H9 (cell line): Measurements from ENCODE around the gene CCDC192. TPM values are rescaled to one million over a fixed set of nuclear protein-coding genes. Genes with fewer than 3 reads are reported as not detected.
"Not testable (repeated sequence)": the region's sequence is repeated elsewhere in the genome, so short reads cannot be mapped to it uniquely, and the experiment has no call there.

Experiments used
- DNase-seq: peaks from one replicate; pipeline ENCODE4 v3.0.0-alpha.2; 2017
- H2AFZ ChIP-seq: one replicate; pipeline ENCODE4 v1.6.1; 2013; ENCODE audit warnings: mild to moderate bottlenecking, low read length, control low read depth, moderate library complexity
- H2AK5ac ChIP-seq: 2 replicates; pipeline ENCODE4 v1.6.1; 2013; ENCODE audit warnings: low read length, control low read depth, mixed read lengths; ENCODE audit not compliant: insufficient read length
- H2BK120ac ChIP-seq: one replicate; pipeline ENCODE4 v1.6.1; 2013; ENCODE audit warnings: low read depth, mild to moderate bottlenecking, low read length, control low read depth, inconsistent platforms; ENCODE audit not compliant: poor library complexity, severe bottlenecking
- H2BK12ac ChIP-seq: 2 replicates; pipeline ENCODE4 v1.6.1; 2013; ENCODE audit warnings: low read length, control low read depth, mixed read lengths, low read depth; ENCODE audit not compliant: insufficient read length
- H2BK15ac ChIP-seq: 2 replicates; pipeline ENCODE4 v1.6.1; 2013; ENCODE audit warnings: low read depth, low read length, control low read depth
- H2BK20ac ChIP-seq: one replicate; pipeline ENCODE4 v1.6.1; 2013; ENCODE audit warnings: low read depth, mild to moderate bottlenecking, low read length, control low read depth, inconsistent platforms; ENCODE audit not compliant: poor library complexity, severe bottlenecking
- H2BK5ac ChIP-seq: 2 replicates; pipeline ENCODE4 v1.6.1; 2013; ENCODE audit warnings: low read length, control low read depth, mixed read lengths; ENCODE audit not compliant: insufficient read length
- H3K14ac ChIP-seq: 2 replicates; pipeline ENCODE4 v1.6.1; 2013; ENCODE audit warnings: low read length, control low read depth; ENCODE audit not compliant: insufficient read depth
- H3K18ac ChIP-seq: 2 replicates; pipeline ENCODE4 v1.6.1; 2013; ENCODE audit warnings: low read depth, mild to moderate bottlenecking, mixed read lengths, low read length, control low read depth; ENCODE audit not compliant: insufficient read length
- H3K23ac ChIP-seq: 2 replicates; pipeline ENCODE4 v1.6.1; 2013; ENCODE audit warnings: low read length, control low read depth, mixed read lengths, low read depth; ENCODE audit not compliant: insufficient read length
- H3K23me2 ChIP-seq: 2 replicates; pipeline ENCODE4 v1.6.1; 2013; ENCODE audit warnings: low read depth, mild to moderate bottlenecking, mixed read lengths, low read length, control low read depth; ENCODE audit not compliant: insufficient read length, poor library complexity, severe bottlenecking
- H3K27ac ChIP-seq: 2 replicates; pipeline ENCODE4 v1.5.1; 2013; ENCODE audit warnings: low read length, control low read depth, mixed read lengths, low read depth; ENCODE audit not compliant: insufficient read length
- H3K27me3 ChIP-seq: 2 replicates; pipeline ENCODE4 v1.6.1; 2013; ENCODE audit warnings: low read length, control low read depth, inconsistent platforms; ENCODE audit not compliant: insufficient read depth
- H3K4ac ChIP-seq: 2 replicates; pipeline ENCODE4 v1.6.1; 2013; ENCODE audit warnings: low read depth, mild to moderate bottlenecking, control low read depth, inconsistent platforms, low read length, moderate library complexity
- H3K4me1 ChIP-seq: 2 replicates; pipeline ENCODE4 v1.6.1; 2013; ENCODE audit warnings: low read length, control low read depth, inconsistent platforms; ENCODE audit not compliant: insufficient read depth
- H3K4me2 ChIP-seq: 2 replicates; pipeline ENCODE4 v1.6.1; 2013; ENCODE audit warnings: low read length, control low read depth, mixed read lengths; ENCODE audit not compliant: insufficient read length, insufficient read depth
- H3K56ac ChIP-seq: 2 replicates; pipeline ENCODE4 v1.6.1; 2013; ENCODE audit warnings: low read depth, mild to moderate bottlenecking, mixed read lengths, low read length, control low read depth; ENCODE audit not compliant: insufficient read length
- H3K79me1 ChIP-seq: 2 replicates; pipeline ENCODE4 v1.6.1; 2013; ENCODE audit warnings: low read depth, mild to moderate bottlenecking, moderate library complexity, low read length, control low read depth, inconsistent platforms; ENCODE audit not compliant: insufficient read depth, poor library complexity, severe bottlenecking
- H3K79me2 ChIP-seq: 2 replicates; pipeline ENCODE4 v1.6.1; 2013; ENCODE audit warnings: low read length, control low read depth, inconsistent platforms; ENCODE audit not compliant: insufficient read depth
- H3K9ac ChIP-seq: 2 replicates; pipeline ENCODE4 v1.6.1; 2013; ENCODE audit warnings: low read length, control low read depth, mixed read lengths; ENCODE audit not compliant: insufficient read length; ENCODE audit errors: extremely low read depth
- H3K9me3 ChIP-seq: one replicate; pipeline ENCODE4 v1.6.1; 2013; ENCODE audit warnings: low read depth, low read length, inconsistent platforms; ENCODE audit not compliant: control insufficient read depth
- H3T11ph ChIP-seq: one replicate; pipeline ENCODE4 v1.6.1; 2013; ENCODE audit warnings: mild to moderate bottlenecking, low read length, control low read depth, inconsistent platforms
- H4K20me1 ChIP-seq: one replicate; pipeline ENCODE4 v1.6.1; 2013; ENCODE audit not compliant: control insufficient read depth, insufficient read length, insufficient read depth
- H4K5ac ChIP-seq: 2 replicates; pipeline ENCODE4 v1.6.1; 2013; ENCODE audit warnings: low read depth, mild to moderate bottlenecking, mixed read lengths, low read length, control low read depth; ENCODE audit not compliant: insufficient read length
- H4K8ac ChIP-seq: replicated peaks from 2 replicates; pipeline ENCODE4 v1.6.1; 2013; ENCODE audit warnings: low read length, control low read depth, mixed read lengths, low read depth; ENCODE audit not compliant: insufficient read length
- H4K91ac ChIP-seq: 2 replicates; pipeline ENCODE4 v1.6.1; 2013; ENCODE audit warnings: low read depth, mild to moderate bottlenecking, moderate library complexity, mixed read lengths, low read length, control low read depth; ENCODE audit not compliant: insufficient read length
- H3K27ac Mint-ChIP-seq, 3 experiments: 2 replicates in 2 of 3; 3 replicates in 1 of 3; pipeline ENCODE4 v1.8.0; 2020 to 2021; ENCODE audit warnings: mixed read lengths in 3 of 3, mild to moderate bottlenecking in 1 of 3, moderate library complexity in 1 of 3
- H3K27me3 Mint-ChIP-seq: 2 replicates; pipeline ENCODE4 v1.8.0; 2021; ENCODE audit warnings: low read depth, mild to moderate bottlenecking, moderate library complexity, mixed read lengths
- H3K36me3 Mint-ChIP-seq, 3 experiments: 2 replicates in 2 of 3; 3 replicates in 1 of 3; pipeline ENCODE4 v1.8.0; 2020 to 2021; ENCODE audit warnings: low read depth in 3 of 3, mixed read lengths in 3 of 3; ENCODE audit not compliant: insufficient read depth in 1 of 3
- H3K4me1 Mint-ChIP-seq, 2 experiments: 2 replicates each; pipeline ENCODE4 v1.8.0; 2020; ENCODE audit warnings: mixed read lengths in 2 of 2
- H3K4me3 Mint-ChIP-seq, 2 experiments: 2 replicates in 1 of 2; 3 replicates in 1 of 2; pipeline ENCODE4 v1.8.0; 2020 to 2021; ENCODE audit warnings: mild to moderate bottlenecking in 2 of 2, mixed read lengths in 2 of 2, moderate library complexity in 1 of 2
- H3K9me3 Mint-ChIP-seq, 2 experiments: 2 replicates in 1 of 2; 3 replicates in 1 of 2; pipeline ENCODE4 v1.8.0; 2020; ENCODE audit warnings: mild to moderate bottlenecking in 2 of 2, mixed read lengths in 2 of 2, moderate library complexity in 1 of 2
- CTCF ChIP-seq: fragments of 200-600 bp; sonication (generic); conservative IDR thresholded peaks from 3 replicates; pipeline ENCODE4 v1.8.0; 2021; ENCODE audit warnings: antibody characterized with exemption, mild to moderate bottlenecking
- WGBS: extraction: QIAGEN DNeasy Blood & Tissue Kit; methylation state at CpG from one replicate; pipeline ENCODE4 v1.1.7; 2013; ENCODE audit warnings: missing lambda C conversion rate, low lambda C conversion rate, mixed read lengths; ENCODE audit not compliant: insufficient read length; ENCODE audit errors: extremely low coverage; 5-methylcytosine and 5-hydroxymethylcytosine counted together
- total RNA-seq: library from RNA; stranded (reverse); gene quantifications from 2 replicates; pipeline ENCODE4 v1.2.1, GENCODE V29; 2021

CCDC192 gene
- total RNA-seq, 1 experiment from 2014 or later, result not detected

GRCh38 chr5:127746756-127747155, 43.6 kb downstream of the CCDC192 start:
- H3K9ac ChIP-seq, result no peak overlapping the region
- no peak overlapping the region for H2AK5ac ChIP-seq
- no peaks in the 10 kb centered on the region for H4K20me1 ChIP-seq
- no peak for DNase-seq
- H3K18ac ChIP-seq, result no peak overlapping the region
- Mint-ChIP-seq H3K27me3 (no peaks in the 10 kb centered on the region; the same call in 1 of the 2 replicates), H3K36me3 (no peaks in the 10 kb centered on the region), H3K4me3 (no peak overlapping the region), H3K4me1 (peaks cover 0 to under 1% of the 10 kb centered on the region in 2 experiments; a peak in 1 of 4 replicates), H3K9me3 (peaks cover 0 to 3% of the 10 kb centered on the region in 2 experiments; a peak in 1 of 5 replicates), H3K27ac (no peak overlapping the region)
- H3K27me3 ChIP-seq, result no peaks in the 10 kb centered on the region
- H3K79me1 ChIP-seq, result no peaks in the 10 kb centered on the region
- H2BK120ac ChIP-seq, result no peak overlapping the region
- H4K5ac ChIP-seq, result no peak overlapping the region
- no peak overlapping the region for H4K8ac ChIP-seq
- H3K14ac ChIP-seq, result no peak overlapping the region
- H3K4ac ChIP-seq, result no peak overlapping the region
- H3K56ac ChIP-seq, result no peak overlapping the region
- H3K23me2 ChIP-seq, result no peaks in the 10 kb centered on the region
- no peaks in the 10 kb centered on the region for H3K4me1 ChIP-seq
- no peak overlapping the region for H2BK15ac ChIP-seq
- H4K91ac ChIP-seq, result no peak overlapping the region
- TF ChIP-seq CTCF, result peak; percentile 42; the same call in 2 of the 3 replicates
- no peak overlapping the region for H3K4me2 ChIP-seq
- H3K79me2 ChIP-seq, result no peaks in the 10 kb centered on the region
- no peak overlapping the region for H2BK20ac ChIP-seq
- H2BK5ac ChIP-seq, result no peak overlapping the region
- H3T11ph ChIP-seq, result no peak overlapping the region
- H3K27ac ChIP-seq, result no peak overlapping the region
- WGBS, result no CpG with 5 or more reads among the region's 1 CpG
- no peak overlapping the region for H2AFZ ChIP-seq
- no peak overlapping the region for H3K23ac ChIP-seq
- no peak overlapping the region for H2BK12ac ChIP-seq
- H3K9me3 ChIP-seq, result no peaks in the 10 kb centered on the region

- Histone ChIP-seq H4K5ac (peak overlapping the region; percentile 57), H3K14ac (peak overlapping the region; percentile 87; the same call in 1 of the 2 replicates), H3K18ac (peak overlapping the region; percentile 94), H3K4me2 (peak overlapping the region; percentile 28), H2BK120ac (peak overlapping the region; percentile 77), H3K9ac (peak overlapping the region; percentile 50)
- not testable (repeated sequence) for H3K4ac ChIP-seq, H3K79me1 ChIP-seq, H3K36me3 Mint-ChIP-seq, H4K20me1 ChIP-seq, H2AFZ ChIP-seq, H3K56ac ChIP-seq, H2BK12ac ChIP-seq, H2BK20ac ChIP-seq, H3K23ac ChIP-seq, H4K91ac ChIP-seq, H3K4me1 ChIP-seq, H3K9me3 Mint-ChIP-seq, H3K79me2 ChIP-seq, H3T11ph ChIP-seq, H4K8ac ChIP-seq, H2BK15ac ChIP-seq, H2AK5ac ChIP-seq, H3K9me3 ChIP-seq, H3K27me3 Mint-ChIP-seq, H3K27me3 ChIP-seq, H2BK5ac ChIP-seq, H3K23me2 ChIP-seq, H3K27ac ChIP-seq
- peak overlapping the region in 2 of 3 experiments; percentile 87 to 94; a peak in 2 of 7 replicates for H3K27ac Mint-ChIP-seq
- WGBS, result no CpG with 5 or more reads among the region's 32 CpGs
- peak overlapping the region; percentile 50 to 66; a peak in 3 of 5 replicates for H3K4me3 Mint-ChIP-seq
- H3K4me1 Mint-ChIP-seq, result peaks cover 9 to 19% of the 10 kb centered on the region in 2 experiments
- peak; percentile 38 for DNase-seq
These were observed 49.5 kb downstream of the CCDC192 start for GRCh38 chr5:127752503-127753265.
